ENCODE measurements around the gene NCAPD3. TPM values are rescaled to one million over a fixed set of nuclear protein-coding genes. Genes with fewer than 3 reads are reported as not detected.

NCAPD3 gene
- total and polyA plus RNA-seq, 4 donors: 14.1 to 35.4 (median 24.2) TPM

DNA sequence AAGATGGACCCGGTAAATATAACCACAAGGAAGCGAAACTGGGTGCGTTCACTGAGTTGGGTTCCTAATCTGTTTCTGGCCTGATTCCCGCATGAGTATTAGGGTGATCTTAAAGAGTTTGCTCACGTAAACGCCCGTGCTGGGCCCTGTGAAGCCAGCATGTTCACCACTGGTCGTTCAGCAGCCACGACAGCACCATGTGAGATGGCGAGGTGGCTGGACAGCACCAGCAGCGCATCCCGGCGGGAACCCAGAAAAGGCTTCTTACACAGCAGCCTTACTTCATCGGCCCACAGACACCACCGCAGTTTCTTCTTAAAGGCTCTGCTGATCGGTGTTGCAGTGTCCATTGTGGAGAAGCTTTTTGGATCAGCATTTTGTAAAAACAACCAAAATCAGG lies 74.4 kb downstream of the NCAPD3 start:
- Histone ChIP-seq H3K27me3 (ENCODE audit: control insufficient read depth in 4 of 4, insufficient read depth in 4 of 4, low read length in 3 of 4) (no peaks in the 10 kb centered on the region), H3K4me3 (ENCODE audit: low read depth in 1 of 3, low read length in 3 of 3) (no peak overlapping the region), H3K9me3 (ENCODE audit: control insufficient read depth in 4 of 4, low read length in 3 of 4) (no peaks in the 10 kb centered on the region), H3K36me3 (ENCODE audit: control insufficient read depth in 4 of 4, insufficient read depth in 3 of 4, low read depth in 1 of 4, low read length in 3 of 4) (peaks cover 0 to 30% (median 13%) of the 10 kb centered on the region in 4 donors), H3K9ac (ENCODE audit: low read depth in 1 of 2, low read length in 2 of 2) (no peak overlapping the region), H3K27ac (ENCODE audit: low read depth in 1 of 2, low read length in 2 of 2) (no peak overlapping the region), H3K4me1 (ENCODE audit: control insufficient read depth in 4 of 4, insufficient read depth in 4 of 4, low read length in 3 of 4) (no peaks in the 10 kb centered on the region)
- TF ChIP-seq, protein P1, sequence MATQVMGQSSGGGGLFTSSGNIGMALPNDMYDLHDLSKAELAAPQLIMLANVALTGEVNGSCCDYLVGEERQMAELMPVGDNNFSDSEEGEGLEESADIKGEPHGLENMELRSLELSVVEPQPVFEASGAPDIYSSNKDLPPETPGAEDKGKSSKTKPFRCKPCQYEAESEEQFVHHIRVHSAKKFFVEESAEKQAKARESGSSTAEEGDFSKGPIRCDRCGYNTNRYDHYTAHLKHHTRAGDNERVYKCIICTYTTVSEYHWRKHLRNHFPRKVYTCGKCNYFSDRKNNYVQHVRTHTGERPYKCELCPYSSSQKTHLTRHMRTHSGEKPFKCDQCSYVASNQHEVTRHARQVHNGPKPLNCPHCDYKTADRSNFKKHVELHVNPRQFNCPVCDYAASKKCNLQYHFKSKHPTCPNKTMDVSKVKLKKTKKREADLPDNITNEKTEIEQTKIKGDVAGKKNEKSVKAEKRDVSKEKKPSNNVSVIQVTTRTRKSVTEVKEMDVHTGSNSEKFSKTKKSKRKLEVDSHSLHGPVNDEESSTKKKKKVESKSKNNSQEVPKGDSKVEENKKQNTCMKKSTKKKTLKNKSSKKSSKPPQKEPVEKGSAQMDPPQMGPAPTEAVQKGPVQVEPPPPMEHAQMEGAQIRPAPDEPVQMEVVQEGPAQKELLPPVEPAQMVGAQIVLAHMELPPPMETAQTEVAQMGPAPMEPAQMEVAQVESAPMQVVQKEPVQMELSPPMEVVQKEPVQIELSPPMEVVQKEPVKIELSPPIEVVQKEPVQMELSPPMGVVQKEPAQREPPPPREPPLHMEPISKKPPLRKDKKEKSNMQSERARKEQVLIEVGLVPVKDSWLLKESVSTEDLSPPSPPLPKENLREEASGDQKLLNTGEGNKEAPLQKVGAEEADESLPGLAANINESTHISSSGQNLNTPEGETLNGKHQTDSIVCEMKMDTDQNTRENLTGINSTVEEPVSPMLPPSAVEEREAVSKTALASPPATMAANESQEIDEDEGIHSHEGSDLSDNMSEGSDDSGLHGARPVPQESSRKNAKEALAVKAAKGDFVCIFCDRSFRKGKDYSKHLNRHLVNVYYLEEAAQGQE (IDR thresholded peaks at IDR 0.05): no peak
- TF ChIP-seq RXRA (IDR thresholded peaks at IDR 0.05) (no peak), NR2F2 (IDR thresholded peaks at IDR 0.05) (no peak), FOXA1 (IDR thresholded peaks at IDR 0.05) (no peak), JUND (IDR thresholded peaks at IDR 0.05) (no peak)
- TF ChIP-seq, protein P2, sequence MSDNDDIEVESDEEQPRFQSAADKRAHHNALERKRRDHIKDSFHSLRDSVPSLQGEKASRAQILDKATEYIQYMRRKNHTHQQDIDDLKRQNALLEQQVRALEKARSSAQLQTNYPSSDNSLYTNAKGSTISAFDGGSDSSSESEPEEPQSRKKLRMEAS (IDR thresholded peaks at IDR 0.05): no peak
- 96% methylated on average over 16 of the region's 16 CpGs for whole genome bisulfite sequencing
- DNase-seq (ENCODE audit: low spot score): no peak

DNA sequence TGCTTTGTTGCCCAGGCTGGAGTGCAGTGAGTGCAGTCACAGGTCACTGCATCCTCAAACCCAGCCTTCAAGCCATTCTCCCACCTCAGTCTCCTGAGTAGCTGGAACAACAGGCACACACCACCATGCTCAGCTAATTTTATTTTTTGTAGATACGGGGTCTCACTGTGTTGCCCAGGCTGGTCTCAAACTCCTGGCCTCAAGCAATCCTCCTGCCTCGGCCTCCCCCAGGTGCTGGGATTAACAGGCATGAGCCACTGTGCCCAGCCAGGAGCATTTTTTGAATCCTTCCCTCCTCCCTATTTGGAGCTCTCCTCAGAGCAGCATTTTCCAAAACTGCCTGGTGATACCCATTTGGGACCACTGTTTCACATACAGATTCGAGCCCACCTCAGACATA lies 77.2 kb downstream of the NCAPD3 start:
- H3K4me3 ChIP-seq (ENCODE audit: low read depth in 1 of 3, low read length in 3 of 3): no peak overlapping the region
- no peak overlapping the region for H3K9ac ChIP-seq (ENCODE audit: low read depth in 1 of 2, low read length in 2 of 2)
- WGBS: 97% methylated on average over 3 of the region's 3 CpGs
- H3K27me3 ChIP-seq (ENCODE audit: control insufficient read depth in 4 of 4, insufficient read depth in 4 of 4, low read length in 3 of 4): no peaks in the 10 kb centered on the region
- no peaks in the 10 kb centered on the region for H3K4me1 ChIP-seq (ENCODE audit: control insufficient read depth in 4 of 4, insufficient read depth in 4 of 4, low read length in 3 of 4)
- DNase-seq (ENCODE audit: low spot score): no peak
- no peak for TF ChIP-seq FOXA2 (IDR thresholded peaks at IDR 0.05)
- no peak for TF ChIP-seq YY1 (IDR thresholded peaks at IDR 0.05)
- no peak for TF ChIP-seq JUND (IDR thresholded peaks at IDR 0.05)
- no peak for TF ChIP-seq NR2F2 (IDR thresholded peaks at IDR 0.05)
- TF ChIP-seq, protein P3, sequence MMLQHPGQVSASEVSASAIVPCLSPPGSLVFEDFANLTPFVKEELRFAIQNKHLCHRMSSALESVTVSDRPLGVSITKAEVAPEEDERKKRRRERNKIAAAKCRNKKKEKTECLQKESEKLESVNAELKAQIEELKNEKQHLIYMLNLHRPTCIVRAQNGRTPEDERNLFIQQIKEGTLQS (IDR thresholded peaks at IDR 0.05): no peak
- no peak for TF ChIP-seq RAD21 (IDR thresholded peaks at IDR 0.05)
- TF ChIP-seq RXRA (IDR thresholded peaks at IDR 0.05): no peak
- no peak for TF ChIP-seq TAF1 (conservative IDR thresholded peaks at IDR 0.05)
- no peak for TF ChIP-seq FOXA1 (IDR thresholded peaks at IDR 0.05)
- TF ChIP-seq, protein P4, sequence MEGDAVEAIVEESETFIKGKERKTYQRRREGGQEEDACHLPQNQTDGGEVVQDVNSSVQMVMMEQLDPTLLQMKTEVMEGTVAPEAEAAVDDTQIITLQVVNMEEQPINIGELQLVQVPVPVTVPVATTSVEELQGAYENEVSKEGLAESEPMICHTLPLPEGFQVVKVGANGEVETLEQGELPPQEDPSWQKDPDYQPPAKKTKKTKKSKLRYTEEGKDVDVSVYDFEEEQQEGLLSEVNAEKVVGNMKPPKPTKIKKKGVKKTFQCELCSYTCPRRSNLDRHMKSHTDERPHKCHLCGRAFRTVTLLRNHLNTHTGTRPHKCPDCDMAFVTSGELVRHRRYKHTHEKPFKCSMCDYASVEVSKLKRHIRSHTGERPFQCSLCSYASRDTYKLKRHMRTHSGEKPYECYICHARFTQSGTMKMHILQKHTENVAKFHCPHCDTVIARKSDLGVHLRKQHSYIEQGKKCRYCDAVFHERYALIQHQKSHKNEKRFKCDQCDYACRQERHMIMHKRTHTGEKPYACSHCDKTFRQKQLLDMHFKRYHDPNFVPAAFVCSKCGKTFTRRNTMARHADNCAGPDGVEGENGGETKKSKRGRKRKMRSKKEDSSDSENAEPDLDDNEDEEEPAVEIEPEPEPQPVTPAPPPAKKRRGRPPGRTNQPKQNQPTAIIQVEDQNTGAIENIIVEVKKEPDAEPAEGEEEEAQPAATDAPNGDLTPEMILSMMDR (IDR thresholded peaks at IDR 0.05; ENCODE audit: low read depth, low read length, missing input control): no peak
- TF ChIP-seq, protein P2 (IDR thresholded peaks at IDR 0.05): no peak
- TF ChIP-seq, protein P5, sequence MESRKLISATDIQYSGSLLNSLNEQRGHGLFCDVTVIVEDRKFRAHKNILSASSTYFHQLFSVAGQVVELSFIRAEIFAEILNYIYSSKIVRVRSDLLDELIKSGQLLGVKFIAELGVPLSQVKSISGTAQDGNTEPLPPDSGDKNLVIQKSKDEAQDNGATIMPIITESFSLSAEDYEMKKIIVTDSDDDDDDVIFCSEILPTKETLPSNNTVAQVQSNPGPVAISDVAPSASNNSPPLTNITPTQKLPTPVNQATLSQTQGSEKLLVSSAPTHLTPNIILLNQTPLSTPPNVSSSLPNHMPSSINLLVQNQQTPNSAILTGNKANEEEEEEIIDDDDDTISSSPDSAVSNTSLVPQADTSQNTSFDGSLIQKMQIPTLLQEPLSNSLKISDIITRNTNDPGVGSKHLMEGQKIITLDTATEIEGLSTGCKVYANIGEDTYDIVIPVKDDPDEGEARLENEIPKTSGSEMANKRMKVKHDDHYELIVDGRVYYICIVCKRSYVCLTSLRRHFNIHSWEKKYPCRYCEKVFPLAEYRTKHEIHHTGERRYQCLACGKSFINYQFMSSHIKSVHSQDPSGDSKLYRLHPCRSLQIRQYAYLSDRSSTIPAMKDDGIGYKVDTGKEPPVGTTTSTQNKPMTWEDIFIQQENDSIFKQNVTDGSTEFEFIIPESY (IDR thresholded peaks at IDR 0.05): no peak
- TF ChIP-seq EGR1 (IDR thresholded peaks at IDR 0.05; ENCODE audit: low read depth in 2 of 2): no peak
- TF ChIP-seq GABPA (IDR thresholded peaks at IDR 0.05 in 1 of 2, conservative IDR thresholded peaks at IDR 0.05 in 1 of 2): no peak
- TF ChIP-seq, protein P1 (IDR thresholded peaks at IDR 0.05): no peak
- no peak overlapping the region for H3K27ac ChIP-seq (ENCODE audit: low read depth in 1 of 2, low read length in 2 of 2)
- H3K9me3 ChIP-seq (ENCODE audit: control insufficient read depth in 4 of 4, low read length in 3 of 4): no peaks in the 10 kb centered on the region
- peaks cover 0 to 16% (median 8%) of the 10 kb centered on the region in 4 donors for H3K36me3 ChIP-seq (ENCODE audit: control insufficient read depth in 4 of 4, insufficient read depth in 3 of 4, low read depth in 1 of 4, low read length in 3 of 4)

Measured in liver (tissue), 9 donors.